GM19099 (cell line): ENCODE measurements around the gene RPS14.

Experiments used
- POLR2A ChIP-seq: IDR thresholded peaks from 3 replicates; pipeline ENCODE4 v1.6.1; 2011; ENCODE audit warnings: low read depth; ENCODE audit not compliant: insufficient read length; ENCODE audit errors: extremely low read depth

The RPS14 gene

GRCh38 chr5:150449517-150450339 is at the start of gene RPS14:
RPS14 (minus strand) TSS chr5:150449739; CDS start chr5:150447733, 2,006 bp downstream.
- peak; percentile 96 for TF ChIP-seq POLR2A

- no peak for TF ChIP-seq POLR2A
These were observed 49.4 kb upstream of the RPS14 start for GRCh38 chr5:150498971-150499370.

- no peak for TF ChIP-seq POLR2A
These were observed 49.0 kb upstream of the RPS14 start for GRCh38 chr5:150498501-150498900.

GRCh38 chr5:150497989-150498317 is 48.4 kb upstream of the RPS14 start:
- TF ChIP-seq POLR2A: no peak

GRCh38 chr5:150497274-150497988 is 47.9 kb upstream of the RPS14 start:
- no peak for TF ChIP-seq POLR2A

GRCh38 chr5:150496534-150496933 is 47.0 kb upstream of the RPS14 start:
- no peak for TF ChIP-seq POLR2A

GRCh38 chr5:150496098-150496497 is 46.6 kb upstream of the RPS14 start:
- no peak for TF ChIP-seq POLR2A

GRCh38 chr5:150492621-150493020 is 43.1 kb upstream of the RPS14 start:
- no peak for TF ChIP-seq POLR2A

- no peak for TF ChIP-seq POLR2A
These were observed 42.3 kb upstream of the RPS14 start for GRCh38 chr5:150491876-150492275.

- no peak for TF ChIP-seq POLR2A
These were observed 41.2 kb upstream of the RPS14 start for GRCh38 chr5:150490754-150491153.

- no peak for TF ChIP-seq POLR2A
These were observed 40.7 kb upstream of the RPS14 start for GRCh38 chr5:150490296-150490669.

GRCh38 chr5:150489360-150490295 is 40.1 kb upstream of the RPS14 start:
- peak; percentile 30 for TF ChIP-seq POLR2A

GRCh38 chr5:150488519-150489359 is 39.2 kb upstream of the RPS14 start:
- no peak for TF ChIP-seq POLR2A
